HEK293 (cell line): ENCODE measurements around the gene DIP2A.

Experiments
- BCL11A ChIP-seq: fragments of 450-650 bp; formaldehyde crosslinking; IDR thresholded peaks from 2 replicates; pipeline ENCODE4 v1.5.1; 2016; ENCODE audit warnings: low read depth, missing biosample characterization, missing genetic modification characterization
- CTCF ChIP-seq: fragments of 450-650 bp; formaldehyde crosslinking; IDR thresholded peaks from 2 replicates; pipeline ENCODE4 v1.5.1; 2016; ENCODE audit warnings: missing biosample characterization, missing genetic modification characterization
- MZF1 ChIP-seq: fragments of 450-650 bp; formaldehyde crosslinking; IDR thresholded peaks from 2 replicates; pipeline ENCODE4 v1.5.1; 2017; ENCODE audit warnings: missing biosample characterization, missing genetic modification characterization, borderline replicate concordance
- REST ChIP-seq: fragments of 450-650 bp; formaldehyde crosslinking; IDR thresholded peaks from 2 replicates; pipeline ENCODE4 v1.5.1; 2016; ENCODE audit warnings: missing biosample characterization, missing genetic modification characterization
- TCF7L2 ChIP-seq: IDR thresholded peaks from 2 replicates; pipeline ENCODE4 v1.6.1; 2011; ENCODE audit warnings: low read depth, mild to moderate bottlenecking, inconsistent platforms, low read length, moderate library complexity, borderline replicate concordance
- ZBTB17 ChIP-seq: fragments of 450-650 bp; formaldehyde crosslinking; IDR thresholded peaks from 2 replicates; pipeline ENCODE4 v1.5.1; 2016; ENCODE audit warnings: missing biosample characterization, missing genetic modification characterization
- ZBTB8A ChIP-seq: fragments of 450-650 bp; formaldehyde crosslinking; IDR thresholded peaks from 2 replicates; pipeline ENCODE4 v1.5.1; 2016; ENCODE audit warnings: missing biosample characterization, missing genetic modification characterization
- ZNF146 ChIP-seq: fragments of 450-650 bp; formaldehyde crosslinking; IDR thresholded peaks from 2 replicates; pipeline ENCODE4 v1.5.1; 2016; ENCODE audit warnings: missing biosample characterization, missing genetic modification characterization
- ZNF37A ChIP-seq: fragments of 450-650 bp; IDR thresholded peaks from 2 replicates; pipeline ENCODE4 v1.5.1; 2018; ENCODE audit warnings: missing biosample characterization, missing genetic modification characterization
- ZNF513 ChIP-seq: fragments of 450-650 bp; IDR thresholded peaks from 2 replicates; pipeline ENCODE4 v1.5.1; 2018; ENCODE audit warnings: missing biosample characterization, missing genetic modification characterization
- TF ChIP-seq, protein P1 (sequence below): fragments of 450-650 bp; formaldehyde crosslinking; IDR thresholded peaks from 2 replicates; pipeline ENCODE4 v1.5.1; 2016; ENCODE audit warnings: missing biosample characterization, missing genetic modification characterization
- TF ChIP-seq, protein P2 (sequence below): fragments of 450-650 bp; formaldehyde crosslinking; IDR thresholded peaks from 2 replicates; pipeline ENCODE4 v1.5.1; 2016; ENCODE audit warnings: missing biosample characterization, missing genetic modification characterization, low read depth
- TF ChIP-seq, protein P3 (sequence below): fragments of 450-650 bp; formaldehyde crosslinking; IDR thresholded peaks from 2 replicates; pipeline ENCODE4 v1.5.1; 2016; ENCODE audit warnings: missing biosample characterization, missing genetic modification characterization

GRCh38 chr21:46421191-46421750 lies 37.4 kb upstream of the DIP2A start:
- TF ChIP-seq CTCF (tag by site-specific recombination) (no peak), REST (tag by site-specific recombination) (no peak), ZNF37A (tag by site-specific recombination) (no peak), ZBTB8A (tag by site-specific recombination) (no peak), BCL11A (tag by site-specific recombination) (no peak), MZF1 (tag by site-specific recombination) (no peak), TCF7L2 (no peak), ZNF513 (tag by site-specific recombination) (no peak), ZBTB17 (tag by site-specific recombination) (no peak), ZNF146 (tag by site-specific recombination) (no peak)
- TF ChIP-seq, protein P1, sequence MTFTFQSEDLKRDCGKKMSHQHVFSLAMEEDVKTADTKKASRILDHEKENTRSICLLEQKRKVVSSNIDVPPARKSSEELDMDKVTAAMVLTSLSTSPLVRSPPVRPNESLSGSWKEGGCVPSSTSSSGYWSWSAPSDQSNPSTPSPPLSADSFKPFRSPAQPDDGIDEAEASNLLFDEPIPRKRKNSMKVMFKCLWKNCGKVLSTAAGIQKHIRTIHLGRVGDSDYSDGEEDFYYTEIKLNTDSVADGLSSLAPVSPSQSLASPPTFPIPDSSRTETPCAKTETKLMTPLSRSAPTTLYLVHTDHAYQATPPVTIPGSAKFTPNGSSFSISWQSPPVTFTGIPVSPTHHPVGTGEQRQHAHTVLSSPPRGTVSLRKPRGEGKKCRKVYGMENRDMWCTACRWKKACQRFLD (tag by site-specific recombination), result no peak
- TF ChIP-seq, protein P2, sequence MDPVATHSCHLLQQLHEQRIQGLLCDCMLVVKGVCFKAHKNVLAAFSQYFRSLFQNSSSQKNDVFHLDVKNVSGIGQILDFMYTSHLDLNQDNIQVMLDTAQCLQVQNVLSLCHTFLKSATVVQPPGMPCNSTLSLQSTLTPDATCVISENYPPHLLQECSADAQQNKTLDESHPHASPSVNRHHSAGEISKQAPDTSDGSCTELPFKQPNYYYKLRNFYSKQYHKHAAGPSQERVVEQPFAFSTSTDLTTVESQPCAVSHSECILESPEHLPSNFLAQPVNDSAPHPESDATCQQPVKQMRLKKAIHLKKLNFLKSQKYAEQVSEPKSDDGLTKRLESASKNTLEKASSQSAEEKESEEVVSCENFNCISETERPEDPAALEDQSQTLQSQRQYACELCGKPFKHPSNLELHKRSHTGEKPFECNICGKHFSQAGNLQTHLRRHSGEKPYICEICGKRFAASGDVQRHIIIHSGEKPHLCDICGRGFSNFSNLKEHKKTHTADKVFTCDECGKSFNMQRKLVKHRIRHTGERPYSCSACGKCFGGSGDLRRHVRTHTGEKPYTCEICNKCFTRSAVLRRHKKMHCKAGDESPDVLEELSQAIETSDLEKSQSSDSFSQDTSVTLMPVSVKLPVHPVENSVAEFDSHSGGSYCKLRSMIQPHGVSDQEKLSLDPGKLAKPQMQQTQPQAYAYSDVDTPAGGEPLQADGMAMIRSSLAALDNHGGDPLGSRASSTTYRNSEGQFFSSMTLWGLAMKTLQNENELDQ (tag by site-specific recombination), result no peak
- TF ChIP-seq, protein P3, sequence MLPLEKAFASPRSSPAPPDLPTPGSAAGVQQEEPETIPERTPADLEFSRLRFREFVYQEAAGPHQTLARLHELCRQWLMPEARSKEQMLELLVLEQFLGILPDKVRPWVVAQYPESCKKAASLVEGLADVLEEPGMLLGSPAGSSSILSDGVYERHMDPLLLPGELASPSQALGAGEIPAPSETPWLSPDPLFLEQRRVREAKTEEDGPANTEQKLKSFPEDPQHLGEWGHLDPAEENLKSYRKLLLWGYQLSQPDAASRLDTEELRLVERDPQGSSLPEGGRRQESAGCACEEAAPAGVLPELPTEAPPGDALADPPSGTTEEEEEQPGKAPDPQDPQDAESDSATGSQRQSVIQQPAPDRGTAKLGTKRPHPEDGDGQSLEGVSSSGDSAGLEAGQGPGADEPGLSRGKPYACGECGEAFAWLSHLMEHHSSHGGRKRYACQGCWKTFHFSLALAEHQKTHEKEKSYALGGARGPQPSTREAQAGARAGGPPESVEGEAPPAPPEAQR (tag by site-specific recombination), result no peak
